ENCODE measurements around the gene SPINK9. TPM values are rescaled to one million over a fixed set of nuclear protein-coding genes. Genes with fewer than 3 reads are reported as not detected.

Gene SPINK9
- total RNA-seq, 1 donor from 2014 or later, result not detected

GRCh38 chr5:148372893-148373292, 37.5 kb downstream of the SPINK9 start:
- H3F3A ChIP-seq (ENCODE audit: low read depth), result peaks cover 4% of the 10 kb centered on the region
- peak overlapping the region; percentile 10 for H3K4me2 ChIP-seq
- no peaks in the 10 kb centered on the region for H3K79me2 ChIP-seq (ENCODE audit: low read depth)
- no peak overlapping the region for H3K4me3 Mint-ChIP-seq
- no peaks in the 10 kb centered on the region for H4K20me1 ChIP-seq (ENCODE audit: low read depth)
- peak; percentile 51 for TF ChIP-seq EZH2phosphoT487 (IDR thresholded peaks at IDR 0.05)
- TF ChIP-seq CTCF (IDR thresholded peaks at IDR 0.05), result no peak
- H3K9me3 ChIP-seq (ENCODE audit: low read depth), result peaks cover 7% of the 10 kb centered on the region
- H3K4me1 Mint-ChIP-seq, result peaks cover 6% of the 10 kb centered on the region
- H3K27ac ChIP-seq, result no peak overlapping the region
- no peaks in the 10 kb centered on the region for H3K27me3 Mint-ChIP-seq (ENCODE audit: insufficient read depth, low read depth)
- H2AFZ ChIP-seq (replicated peaks), result no peak overlapping the region
- no peaks in the 10 kb centered on the region for H3K27me3 ChIP-seq
- no peak overlapping the region for H3K4me3 ChIP-seq
- H3K36me3 ChIP-seq, result no peaks in the 10 kb centered on the region
- peaks cover 8% of the 10 kb centered on the region for H3K9me3 Mint-ChIP-seq
- H3K9ac ChIP-seq, result no peak overlapping the region
- DNase-seq (ENCODE audit: low spot score), result peak; percentile 27
- peaks cover 15% of the 10 kb centered on the region for H3K4me1 ChIP-seq
- peaks cover 8% of the 10 kb centered on the region for H3K36me3 Mint-ChIP-seq
- H3K27ac Mint-ChIP-seq, result no peak overlapping the region

GRCh38 chr5:148374690-148375360, 39.5 kb downstream of the SPINK9 start:
- H3K27me3 Mint-ChIP-seq (ENCODE audit: insufficient read depth, low read depth), result no peaks in the 10 kb centered on the region
- H3K36me3 Mint-ChIP-seq, result peaks cover 1% of the 10 kb centered on the region
- Histone ChIP-seq H3K36me3 (no peaks in the 10 kb centered on the region), H3K79me2 (ENCODE audit: low read depth) (no peaks in the 10 kb centered on the region), H3F3A (ENCODE audit: low read depth) (peaks cover 4% of the 10 kb centered on the region), H3K27ac (no peak overlapping the region), H4K20me1 (ENCODE audit: low read depth) (no peaks in the 10 kb centered on the region), H3K4me3 (no peak overlapping the region), H2AFZ (replicated peaks) (no peak overlapping the region), H3K9ac (no peak overlapping the region), H3K4me1 (peaks cover 15% of the 10 kb centered on the region), H3K27me3 (no peaks in the 10 kb centered on the region), H3K9me3 (ENCODE audit: low read depth) (no peaks in the 10 kb centered on the region), H3K4me2 (no peak overlapping the region)
- no peak overlapping the region for H3K4me3 Mint-ChIP-seq
- no peak overlapping the region for H3K27ac Mint-ChIP-seq
- TF ChIP-seq EZH2 (IDR thresholded peaks at IDR 0.05) (no peak), CTCF (IDR thresholded peaks at IDR 0.05) (peak; percentile 85)
- H3K4me1 Mint-ChIP-seq, result peaks cover 6% of the 10 kb centered on the region
- H3K9me3 Mint-ChIP-seq, result no peaks in the 10 kb centered on the region
- peak; percentile 76 for DNase-seq (ENCODE audit: low spot score)

- Histone ChIP-seq H4K20me1 (ENCODE audit: low read depth) (no peaks in the 10 kb centered on the region), H3K4me1 (peaks cover 15% of the 10 kb centered on the region), H3K27ac (no peak overlapping the region), H3K9ac (no peak overlapping the region), H3K79me2 (ENCODE audit: low read depth) (no peaks in the 10 kb centered on the region), H3K4me2 (no peak overlapping the region), H2AFZ (replicated peaks) (no peak overlapping the region), H3K27me3 (no peaks in the 10 kb centered on the region), H3K36me3 (no peaks in the 10 kb centered on the region), H3F3A (ENCODE audit: low read depth) (peaks cover 4% of the 10 kb centered on the region), H3K4me3 (no peak overlapping the region), H3K9me3 (ENCODE audit: low read depth) (no peaks in the 10 kb centered on the region)
- Mint-ChIP-seq H3K4me1 (peaks cover 6% of the 10 kb centered on the region), H3K27me3 (ENCODE audit: insufficient read depth, low read depth) (no peaks in the 10 kb centered on the region), H3K36me3 (peaks cover 1% of the 10 kb centered on the region), H3K4me3 (no peak overlapping the region), H3K9me3 (no peaks in the 10 kb centered on the region), H3K27ac (no peak overlapping the region)
- no peak for TF ChIP-seq CTCF (IDR thresholded peaks at IDR 0.05)
- TF ChIP-seq EZH2 (IDR thresholded peaks at IDR 0.05), result no peak
- no peak for TF ChIP-seq EZH2phosphoT487 (IDR thresholded peaks at IDR 0.05)
- DNase-seq (ENCODE audit: low spot score), result no peak
These were observed 40.8 kb downstream of the SPINK9 start for GRCh38 chr5:148376198-148376597.

All from neural progenitor cell (in vitro differentiated cells).